ENCODE results near the gene PCYT2. TPM values are rescaled to one million over a fixed set of nuclear protein-coding genes. Genes with fewer than 3 reads are reported as not detected.

PCYT2 gene
- total and polyA plus RNA-seq, 10 of the 15 experiments (the other 5 are each of a cell fraction or from before 2014, with no cell fraction given): 0.63 to 72.0 (median 45.0) TPM

GRCh38 chr17:81958633-81959342 lies 47.6 kb upstream of the PCYT2 start:
- intact Hi-C loops (cut with micrococcal nuclease; ENCODE audit: unreplicated experiment): loop anchor here (1.0 kb wide), 2 partner anchors 63 to 196 kb away; no protein-coding TSS in a partner anchor
- H3K9ac ChIP-seq (ENCODE audit: control insufficient read depth, insufficient read depth, low read length): no peak overlapping the region
- WGBS (ENCODE audit: insufficient coverage, insufficient replicate concordance, low lambda C conversion rate, missing lambda C conversion rate): 68% methylated on average over 15 of the region's 15 CpGs
- H3K36me3 ChIP-seq (ENCODE audit: control insufficient read depth in 2 of 2, insufficient read depth in 2 of 2, low read length in 1 of 2): no peaks in the 10 kb centered on the region
- no TSS peak for BruUV-seq (replicated peaks)
- RAD21 ChIA-PET (ENCODE audit: unreplicated experiment): interaction anchor here (0.7 to 3.0 kb wide), 15 partner anchors 9 to 204 kb away, joined by 3 to 68 read pairs (median 4); partner anchors contain the start of genes CENPX, DCXR, LRRC45 and RAC3
- CTCF ChIA-PET: interaction anchor here (0.7 to 2.3 kb wide), 18 partner anchors 8 to 196 kb away, joined by 3 to 89 read pairs (median 4); partner anchors contain the start of genes CENPX, DCXR, LRRC45 and MAFG
- no peak overlapping the region for H2AFZ ChIP-seq (ENCODE audit: control insufficient read depth, low read depth, low read length)
- DNase-seq (ENCODE audit: low read depth, low spot score) (no peak), FAIRE-seq (no peak), ATAC-seq (no peak)
- SMC1A ChIA-PET (ENCODE audit: uncharacterized antibody, unreplicated experiment): interaction anchor here (0.9 to 1.3 kb wide), 5 partner anchors 16 to 196 kb away, joined by 4 to 8 read pairs (median 4); partner anchors contain the start of genes CENPX and LRRC45
- H3K4me1 ChIP-seq (ENCODE audit: control insufficient read depth, insufficient read depth, low read length): no peaks in the 10 kb centered on the region
- H4K20me1 ChIP-seq (ENCODE audit: control insufficient read depth, insufficient read depth): no peaks in the 10 kb centered on the region
- no peak overlapping the region for H3K4me3 ChIP-seq
- no peak overlapping the region for H3K4me2 ChIP-seq (ENCODE audit: control insufficient read depth, insufficient read depth)
- H3K27ac ChIP-seq (ENCODE audit: control insufficient read depth, insufficient read depth): no peak overlapping the region
- H3K9me3 ChIP-seq (replicated peaks; ENCODE audit: control insufficient read depth, insufficient read depth, low read length): no peaks in the 10 kb centered on the region
- POLR2A ChIA-PET: interaction anchor here (1.0 to 1.6 kb wide), 2 partner anchors 63 to 71 kb away, joined by 3 to 8 read pairs; no protein-coding TSS in a partner anchor
- peaks cover 8 to 20% of the 10 kb centered on the region in 2 experiments for H3K27me3 ChIP-seq (replicated peaks in 1 of 2; ENCODE audit: control insufficient read depth in 2 of 2, insufficient read depth in 2 of 2, low read length in 1 of 2)
- in situ Hi-C loops (cut with MboI): no loop called here
- H3K79me2 ChIP-seq (ENCODE audit: control insufficient read depth, insufficient read depth, low read length): no peaks in the 10 kb centered on the region
- no peak for TF ChIP-seq ESRRA (IDR thresholded peaks at IDR 0.05; ENCODE audit: low read length)
- no peak for TF ChIP-seq TARDBP (IDR thresholded peaks at IDR 0.05; ENCODE audit: borderline replicate concordance)
- TF ChIP-seq CBX5 (IDR thresholded peaks at IDR 0.05; ENCODE audit: low read depth): no peak
- TF ChIP-seq EGR1 (IDR thresholded peaks at IDR 0.05; ENCODE audit: borderline replicate concordance in 1 of 2, low read depth in 2 of 2, low read length in 2 of 2): no peak
- no peak for TF ChIP-seq KAT2A (conservative IDR thresholded peaks at IDR 0.05; ENCODE audit: control insufficient read depth, low read depth, low read length)
- no peak for TF ChIP-seq ASH2L (IDR thresholded peaks at IDR 0.05; ENCODE audit: borderline replicate concordance, low read depth)
- TF ChIP-seq ATF7 (IDR thresholded peaks at IDR 0.05; ENCODE audit: low read depth): no peak
- no peak for TF ChIP-seq YY1 (IDR thresholded peaks at IDR 0.05; ENCODE audit: low read depth, low read length)
- no peak for TF ChIP-seq YBX1 (IDR thresholded peaks at IDR 0.05)
- no peak for TF ChIP-seq SMAD1 (IDR thresholded peaks at IDR 0.05; ENCODE audit: low read depth, partially characterized antibody)
- TF ChIP-seq BCL11A (IDR thresholded peaks at IDR 0.05; ENCODE audit: low read depth, low read length): no peak
- TF ChIP-seq ELK1 (IDR thresholded peaks at IDR 0.05; ENCODE audit: low read depth, low read length): no peak
- no peak for TF ChIP-seq CUX1 (IDR thresholded peaks at IDR 0.05; ENCODE audit: insufficient replicate concordance, low read depth, low read length)
- TF ChIP-seq HCFC1 (IDR thresholded peaks at IDR 0.05; ENCODE audit: low read length): no peak
- TF ChIP-seq ZBTB33 (IDR thresholded peaks at IDR 0.05): no peak
- no peak for TF ChIP-seq CBFB (IDR thresholded peaks at IDR 0.05; ENCODE audit: low read depth)

All from GM12878 (cell line).